Endothelial cell (in vitro differentiated cells): Measurements from ENCODE around the gene NUBPL. TPM values are rescaled to one million over a fixed set of nuclear protein-coding genes. Genes with fewer than 3 reads are reported as not detected.
"Not testable (repeated sequence)": the region's sequence is repeated elsewhere in the genome, so short reads cannot be mapped to it uniquely, and the experiment has no call there.

Source experiments
- DNase-seq: peaks from one replicate; pipeline ENCODE4 v3.0.0; 2021; ENCODE audit warnings: low spot score
- H3K27ac Mint-ChIP-seq: one replicate; pipeline ENCODE4 v1.8.0; 2021; ENCODE audit warnings: mixed read lengths, inconsistent platforms; ENCODE audit not compliant: unreplicated experiment
- H3K27me3 Mint-ChIP-seq: one replicate; pipeline ENCODE4 v1.8.0; 2021; ENCODE audit warnings: mild to moderate bottlenecking, moderate library complexity, mixed read lengths, inconsistent platforms; ENCODE audit not compliant: unreplicated experiment
- H3K36me3 Mint-ChIP-seq: one replicate; pipeline ENCODE4 v1.8.0; 2021; ENCODE audit warnings: mild to moderate bottlenecking, low read depth, mixed read lengths, inconsistent platforms; ENCODE audit not compliant: unreplicated experiment
- H3K4me1 Mint-ChIP-seq: one replicate; pipeline ENCODE4 v1.8.0; 2021; ENCODE audit warnings: mild to moderate bottlenecking, mixed read lengths, inconsistent platforms; ENCODE audit not compliant: unreplicated experiment
- H3K4me3 Mint-ChIP-seq: one replicate; pipeline ENCODE4 v1.8.0; 2021; ENCODE audit warnings: mild to moderate bottlenecking, mixed read lengths, inconsistent platforms; ENCODE audit not compliant: unreplicated experiment
- H3K9me3 Mint-ChIP-seq: one replicate; pipeline ENCODE4 v1.8.0; 2021; ENCODE audit warnings: mixed read lengths, inconsistent platforms; ENCODE audit not compliant: unreplicated experiment
- total RNA-seq: library from RNA; stranded (reverse); fragmentation: NEBNext Ultra II Directional; extraction: Animal tissue kit (Norgen Biotek cat#: 25700); gene quantifications from one replicate; pipeline ENCODE4 v1.2.1, GENCODE V29; 2021; ENCODE audit not compliant: unreplicated experiment
- TF ChIP-seq, protein P1 (sequence below): fragments of 200-600 bp; sonication (generic); IDR thresholded peaks from one replicate; pipeline ENCODE4 v1.5.0; 2021; ENCODE audit warnings: antibody characterized with exemption; ENCODE audit not compliant: unreplicated experiment

The NUBPL gene
- total RNA-seq, 1 donor from 2014 or later = 11.3 TPM

DNA sequence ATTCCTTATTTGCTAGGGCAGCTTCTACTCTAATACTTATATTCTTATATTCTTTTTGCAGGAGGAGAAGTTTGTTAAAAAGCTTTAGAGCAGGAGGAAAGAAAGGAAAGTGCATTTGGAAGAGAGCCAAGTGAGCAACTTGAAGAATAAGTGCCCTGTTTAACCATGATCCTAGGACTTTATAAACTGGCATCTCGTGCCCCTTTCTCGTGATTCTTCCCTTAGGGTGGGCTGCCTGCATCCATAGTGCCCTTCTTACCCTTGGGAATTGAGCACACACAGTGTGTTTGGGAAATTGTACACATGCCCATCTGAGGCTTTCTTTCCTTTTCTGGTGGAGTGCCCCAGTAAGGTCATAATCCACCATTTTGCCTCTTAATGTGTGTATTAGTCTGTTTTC lies 141.9 kb downstream of the NUBPL start:
- Mint-ChIP-seq H3K27me3 (peaks cover 1% of the 10 kb centered on the region), H3K9me3 (peaks cover 9% of the 10 kb centered on the region), H3K27ac (no peak overlapping the region), H3K4me3 (peak overlapping the region; percentile 45), H3K36me3 (peaks cover 48% of the 10 kb centered on the region), H3K4me1 (peaks cover 13% of the 10 kb centered on the region)
- TF ChIP-seq, protein P1, sequence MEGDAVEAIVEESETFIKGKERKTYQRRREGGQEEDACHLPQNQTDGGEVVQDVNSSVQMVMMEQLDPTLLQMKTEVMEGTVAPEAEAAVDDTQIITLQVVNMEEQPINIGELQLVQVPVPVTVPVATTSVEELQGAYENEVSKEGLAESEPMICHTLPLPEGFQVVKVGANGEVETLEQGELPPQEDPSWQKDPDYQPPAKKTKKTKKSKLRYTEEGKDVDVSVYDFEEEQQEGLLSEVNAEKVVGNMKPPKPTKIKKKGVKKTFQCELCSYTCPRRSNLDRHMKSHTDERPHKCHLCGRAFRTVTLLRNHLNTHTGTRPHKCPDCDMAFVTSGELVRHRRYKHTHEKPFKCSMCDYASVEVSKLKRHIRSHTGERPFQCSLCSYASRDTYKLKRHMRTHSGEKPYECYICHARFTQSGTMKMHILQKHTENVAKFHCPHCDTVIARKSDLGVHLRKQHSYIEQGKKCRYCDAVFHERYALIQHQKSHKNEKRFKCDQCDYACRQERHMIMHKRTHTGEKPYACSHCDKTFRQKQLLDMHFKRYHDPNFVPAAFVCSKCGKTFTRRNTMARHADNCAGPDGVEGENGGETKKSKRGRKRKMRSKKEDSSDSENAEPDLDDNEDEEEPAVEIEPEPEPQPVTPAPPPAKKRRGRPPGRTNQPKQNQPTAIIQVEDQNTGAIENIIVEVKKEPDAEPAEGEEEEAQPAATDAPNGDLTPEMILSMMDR = no peak
- DNase-seq = no peak

DNA sequence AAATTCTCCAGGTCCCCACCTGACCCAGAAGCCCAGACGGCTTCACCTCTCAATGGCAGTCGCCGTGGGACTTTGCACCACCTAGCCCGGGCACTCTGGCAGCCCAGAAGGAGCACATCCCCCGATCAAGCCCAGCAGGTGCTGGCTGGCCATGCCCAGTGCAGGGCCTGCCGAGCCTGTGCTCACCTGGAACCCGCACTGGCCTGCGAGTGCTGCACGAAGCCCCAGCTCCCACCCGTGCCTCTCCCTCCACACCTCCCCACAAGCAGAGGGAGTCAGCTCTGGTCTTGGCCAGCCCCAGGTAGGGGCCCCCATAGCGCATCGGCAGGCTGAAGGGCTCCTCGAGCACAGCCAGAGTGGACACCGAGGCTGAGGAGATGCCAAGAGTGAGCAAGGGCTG lies 144.5 kb downstream of the NUBPL start:
- Mint-ChIP-seq H3K27ac (no peak overlapping the region), H3K4me1 (peaks cover 13% of the 10 kb centered on the region), H3K4me3 (no peak overlapping the region), H3K36me3 (peaks cover 64% of the 10 kb centered on the region), H3K9me3 (peaks cover 9% of the 10 kb centered on the region), H3K27me3 (peaks cover 4% of the 10 kb centered on the region)
- TF ChIP-seq, protein P1 = no peak
- no peak for DNase-seq

DNA sequence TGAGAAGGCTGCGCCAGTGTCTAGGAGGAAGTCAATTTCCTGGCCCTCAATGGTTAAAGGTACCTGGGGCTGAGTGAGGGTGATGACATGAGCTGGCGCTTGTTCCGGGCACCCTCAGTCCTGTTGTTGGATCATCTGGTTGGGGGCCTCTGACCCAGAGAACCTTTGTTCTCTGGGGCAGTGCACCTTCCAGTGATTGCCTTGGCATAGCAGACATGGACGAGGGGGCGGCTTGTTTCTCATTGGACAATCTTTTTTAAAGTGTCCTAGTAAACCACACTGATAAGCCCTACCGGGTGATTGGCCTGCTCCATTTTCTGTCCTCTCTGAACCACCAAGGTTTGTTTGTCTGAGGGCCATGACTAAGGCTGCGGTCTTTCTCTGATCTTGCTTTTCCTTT lies 147.5 kb downstream of the NUBPL start:
- not testable (repeated sequence) for H3K27me3 Mint-ChIP-seq, H3K9me3 Mint-ChIP-seq, H3K27ac Mint-ChIP-seq, DNase-seq
- Mint-ChIP-seq H3K4me3 (peak overlapping the region; percentile 25), H3K4me1 (peaks cover 17% of the 10 kb centered on the region), H3K36me3 (peaks cover 66% of the 10 kb centered on the region)

DNA sequence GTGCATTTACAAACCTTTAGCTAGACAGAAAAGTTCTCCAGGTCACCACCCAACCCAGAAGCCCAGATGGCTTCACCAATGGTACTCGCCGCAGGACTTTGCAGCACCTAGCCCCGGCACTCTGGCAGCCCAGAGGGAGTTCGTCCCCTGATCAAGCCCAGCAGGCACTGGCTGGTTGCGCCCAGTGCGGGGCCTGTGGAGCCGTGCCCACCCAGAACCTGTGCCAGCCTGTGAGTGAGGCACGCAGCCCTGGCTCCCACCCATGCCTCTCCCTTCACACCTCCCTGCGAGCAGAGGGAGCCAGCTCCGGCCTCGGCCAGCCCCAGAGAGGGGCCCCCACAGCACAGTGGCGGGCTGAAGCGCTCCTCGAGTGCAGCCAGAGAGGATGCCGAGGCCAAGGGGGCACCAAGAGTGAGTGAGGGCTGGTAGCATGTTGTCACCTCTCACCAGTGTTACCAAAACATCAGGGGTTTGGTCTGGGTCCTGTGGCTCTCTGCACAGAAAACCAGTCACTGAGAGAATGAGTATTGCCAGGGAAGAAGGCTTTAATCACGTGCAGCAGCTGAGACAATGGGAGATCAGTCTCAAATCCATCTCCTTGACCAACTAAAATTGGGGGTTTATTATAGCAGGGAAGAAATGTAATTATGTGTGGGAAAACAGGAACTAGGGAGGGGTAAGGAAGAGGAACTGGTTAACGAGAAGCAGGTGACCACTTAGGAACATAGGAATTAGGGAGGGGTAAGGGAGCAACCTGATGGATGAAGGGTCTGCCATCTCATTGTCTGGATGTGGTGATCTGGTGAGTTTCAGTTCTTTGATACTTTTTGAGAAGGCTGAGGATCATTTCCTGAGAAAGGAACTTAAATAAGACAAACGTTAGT lies 151.3 kb downstream of the NUBPL start:
- TF ChIP-seq, protein P1 = no peak
- Mint-ChIP-seq H3K4me3 (no peak overlapping the region), H3K4me1 (peaks cover 4% of the 10 kb centered on the region), H3K36me3 (peaks cover 38% of the 10 kb centered on the region), H3K27me3 (peaks cover 7% of the 10 kb centered on the region), H3K9me3 (peaks cover 5% of the 10 kb centered on the region), H3K27ac (no peak overlapping the region)
- DNase-seq = no peak

DNA sequence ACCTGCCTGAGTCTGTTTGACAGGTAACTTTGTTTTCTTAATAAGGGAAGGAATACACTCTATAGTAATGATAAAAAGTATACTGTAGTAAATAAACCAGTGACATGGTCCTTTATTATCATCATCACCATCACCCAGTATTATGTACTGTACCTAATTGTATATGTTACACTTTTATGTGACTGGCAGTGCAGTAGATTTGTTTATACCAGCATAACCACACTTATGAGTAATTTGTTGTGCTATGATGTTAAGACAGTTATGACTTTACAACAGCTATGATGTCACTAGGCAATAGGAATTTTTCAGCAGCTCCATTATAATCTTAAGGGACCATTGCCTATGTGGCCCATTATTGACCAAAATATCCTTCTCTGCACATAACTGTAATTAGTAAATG lies 155.0 kb downstream of the NUBPL start:
- no peak for DNase-seq
- Mint-ChIP-seq H3K27me3 (peaks cover 2% of the 10 kb centered on the region), H3K9me3 (peaks cover 5% of the 10 kb centered on the region), H3K27ac (no peak overlapping the region), H3K36me3 (peaks cover 19% of the 10 kb centered on the region), H3K4me3 (no peak overlapping the region), H3K4me1 (peaks cover 4% of the 10 kb centered on the region)
- TF ChIP-seq, protein P1 = no peak
